Kidney (tissue), 14 donors: ENCODE measurements around the gene RXRA. TPM values are rescaled to one million over a fixed set of nuclear protein-coding genes. Genes with fewer than 3 reads are reported as not detected.
A peak's percentile ranks its signal among the peaks of the same experiment; 100 is the strongest.
"Not testable (repeated sequence)": the region's sequence is repeated elsewhere in the genome, so short reads cannot be mapped to it uniquely, and the experiment has no call there.

Experiments used
- DNase-seq, 5 donors: peaks; one replicate each; pipeline ENCODE4 v3.0.0-alpha.2; 2013 to 2020
- FAIRE-seq: peaks from 2 replicates; lab custom pipeline; 2012; peaks lifted over from hg19 to GRCh38; lab: Jason Lieb, UNC
- H3K27ac ChIP-seq, 2 donors: one replicate each; pipeline ENCODE4 v1.7.0; 2013; ENCODE audit warnings: low read depth in 2 of 2, low read length in 2 of 2, inconsistent platforms in 1 of 2
- H3K27me3 ChIP-seq: one replicate; pipeline ENCODE4 v1.7.1; 2013; ENCODE audit warnings: low read length, inconsistent platforms; ENCODE audit not compliant: control insufficient read depth, insufficient read depth
- H3K36me3 ChIP-seq, 3 donors: one replicate each; pipeline versions ENCODE4 v1.7.0 to v1.7.1; 2013; ENCODE audit warnings: low read length in 3 of 3, control low read depth in 1 of 3, inconsistent platforms in 1 of 3; ENCODE audit not compliant: insufficient read depth in 3 of 3, control insufficient read depth in 2 of 3
- H3K4me1 ChIP-seq, 3 donors: one replicate each; pipeline versions ENCODE4 v1.7.0 to v1.7.1; 2013; ENCODE audit warnings: low read length in 3 of 3, inconsistent platforms in 1 of 3, low read depth in 1 of 3; ENCODE audit not compliant: control insufficient read depth in 2 of 3, insufficient read depth in 2 of 3
- H3K4me3 ChIP-seq, 3 donors: one replicate each; pipeline versions ENCODE4 v1.7.0 to v1.8.1; 2013; ENCODE audit warnings: low read length in 3 of 3, control low read depth in 1 of 3, inconsistent platforms in 1 of 3
- H3K9ac ChIP-seq, 3 donors: one replicate each; pipeline versions ENCODE4 v1.7.0 to v1.7.1; 2013; ENCODE audit warnings: low read length in 3 of 3, control low read depth in 1 of 3, inconsistent platforms in 1 of 3
- H3K9me3 ChIP-seq, 3 donors: one replicate each; pipeline versions ENCODE4 v1.7.0 to v1.7.1; 2013; ENCODE audit warnings: low read length in 3 of 3, control low read depth in 1 of 3, inconsistent platforms in 1 of 3; ENCODE audit not compliant: control insufficient read depth in 2 of 3, insufficient read depth in 1 of 3
- CTCF ChIP-seq: IDR thresholded peaks from 3 replicates; pipeline ENCODE4 v1.5.1; 2012; ENCODE audit warnings: mild to moderate bottlenecking, moderate library complexity, borderline replicate concordance; ENCODE audit not compliant: insufficient read depth; ENCODE audit errors: extremely low read depth
- intact Hi-C: fragments of 100-400 bp; cut with DNase I; formaldehyde crosslinking; loops from one replicate; pipeline ENCODE4 v1.11.1; 2022
- polyA plus RNA-seq: library from polyadenylated mRNA; stranded (reverse); fragments of 350-450 nt; fragmentation: Illumina TruSeq; extraction: RNeasy Lipid Tissue Mini Kit (QIAGEN cat#74804); gene quantifications from one replicate; pipeline ENCODE4 v1.2.3, GENCODE V29; 2014; ENCODE audit warnings: low read depth, low replicate concordance; ENCODE audit not compliant: insufficient read depth
- total RNA-seq: library from RNA; stranded (reverse); fragmentation: NEBNext Ultra II Directional; extraction: Animal tissue kit (Norgen Biotek cat#: 25700); gene quantifications from one replicate; pipeline ENCODE4 v1.2.1, GENCODE V29; 2021
- donor health status: control.
- donor health status: control.
- donor health status: control.
- donor health status: control.
- donor health status: control.
- donor health status: DM: yes; HTN: yes; CAD: no.
- donor health status: Normal renal cell carcinoma (clear cell type).

RXRA gene
- total and polyA plus RNA-seq, 2 donors from 2014 or later = 24.0 to 49.5 TPM

GRCh38 chr9:134306636-134307600 is 19.3 kb upstream of the RXRA start:
- no peak overlapping the region for H3K4me3 ChIP-seq
- FAIRE-seq = no peak
- peaks cover 0 to 3% (median 0%) of the 10 kb centered on the region in 3 donors for H3K9me3 ChIP-seq
- peak in 2 of 5 donors; percentile 24 to 48 for DNase-seq
- no peaks in the 10 kb centered on the region for H3K4me1 ChIP-seq
- H3K27me3 ChIP-seq = no peaks in the 10 kb centered on the region
- intact Hi-C loops = no loop called here
- no peaks in the 10 kb centered on the region for H3K36me3 ChIP-seq
- no peak overlapping the region for H3K9ac ChIP-seq
- TF ChIP-seq CTCF = no peak
- H3K27ac ChIP-seq = no peak overlapping the region

- intact Hi-C loops = no loop called here
- Histone ChIP-seq H3K9ac (no peak overlapping the region), H3K27me3 (no peaks in the 10 kb centered on the region), H3K27ac (no peak overlapping the region), H3K9me3 (peaks cover 0 to 3% (median 0%) of the 10 kb centered on the region in 3 donors), H3K36me3 (no peaks in the 10 kb centered on the region), H3K4me3 (no peak overlapping the region), H3K4me1 (no peaks in the 10 kb centered on the region)
- TF ChIP-seq CTCF = no peak
- DNase-seq = peak in 2 of 5 donors; percentile 29 to 31
- no peak for FAIRE-seq
Measured at GRCh38 chr9:134307674-134308638, 18.3 kb upstream of the RXRA start.

GRCh38 chr9:134308639-134309220 is 17.5 kb upstream of the RXRA start:
- intact Hi-C loops, FAIRE-seq, H3K27me3 ChIP-seq, H3K36me3 ChIP-seq, H3K4me1 ChIP-seq, H3K9ac ChIP-seq, H3K27ac ChIP-seq, H3K4me3 ChIP-seq, H3K9me3 ChIP-seq: not testable (repeated sequence)
- DNase-seq = peak in 2 of 5 donors; percentile 28 to 34
